ENCODE measurements around the gene PRM1.

- no peak for TF ChIP-seq CTCF (IDR thresholded peaks at IDR 0.05; ENCODE audit: low read depth, low read length, poor library complexity, severe bottlenecking)
- TF ChIP-seq EZH2phosphoT487 (IDR thresholded peaks at IDR 0.05; ENCODE audit: borderline replicate concordance, low read length), result no peak
Measured at GRCh38 chr16:11249233-11250061, 31.7 kb downstream of the PRM1 start.

All from DOHH2 (cell line).